ENCODE results near the gene RIPK3. TPM values are rescaled to one million over a fixed set of nuclear protein-coding genes. Genes with fewer than 3 reads are reported as not detected.

Gene RIPK3
- total RNA-seq, 1 donor from 2014 or later = 3.5 TPM

DNA sequence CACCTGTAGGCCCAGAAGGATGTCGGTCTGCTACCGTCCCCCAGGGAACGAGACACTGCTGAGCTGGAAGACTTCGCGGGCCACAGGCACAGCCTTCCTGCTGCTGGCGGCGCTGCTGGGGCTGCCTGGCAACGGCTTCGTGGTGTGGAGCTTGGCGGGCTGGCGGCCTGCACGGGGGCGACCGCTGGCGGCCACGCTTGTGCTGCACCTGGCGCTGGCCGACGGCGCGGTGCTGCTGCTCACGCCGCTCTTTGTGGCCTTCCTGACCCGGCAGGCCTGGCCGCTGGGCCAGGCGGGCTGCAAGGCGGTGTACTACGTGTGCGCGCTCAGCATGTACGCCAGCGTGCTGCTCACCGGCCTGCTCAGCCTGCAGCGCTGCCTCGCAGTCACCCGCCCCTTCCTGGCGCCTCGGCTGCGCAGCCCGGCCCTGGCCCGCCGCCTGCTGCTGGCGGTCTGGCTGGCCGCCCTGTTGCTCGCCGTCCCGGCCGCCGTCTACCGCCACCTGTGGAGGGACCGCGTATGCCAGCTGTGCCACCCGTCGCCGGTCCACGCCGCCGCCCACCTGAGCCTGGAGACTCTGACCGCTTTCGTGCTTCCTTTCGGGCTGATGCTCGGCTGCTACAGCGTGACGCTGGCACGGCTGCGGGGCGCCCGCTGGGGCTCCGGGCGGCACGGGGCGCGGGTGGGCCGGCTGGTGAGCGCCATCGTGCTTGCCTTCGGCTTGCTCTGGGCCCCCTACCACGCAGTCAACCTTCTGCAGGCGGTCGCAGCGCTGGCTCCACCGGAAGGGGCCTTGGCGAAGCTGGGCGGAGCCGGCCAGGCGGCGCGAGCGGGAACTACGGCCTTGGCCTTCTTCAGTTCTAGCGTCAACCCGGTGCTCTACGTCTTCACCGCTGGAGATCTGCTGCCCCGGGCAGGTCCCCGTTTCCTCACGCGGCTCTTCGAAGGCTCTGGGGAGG lies 28.9 kb downstream of the RIPK3 start, which contains the start of gene LTB4R:
TSS of gene LTB4R (plus strand) at position 857 of the 959 bp plus-strand sequence. CDS start 4,150 bp downstream, outside the sequence.
- intact Hi-C loops (cut with DNase I) = no loop called here
- DNase-seq (ENCODE audit: low spot score) = peak; percentile 92

DNA sequence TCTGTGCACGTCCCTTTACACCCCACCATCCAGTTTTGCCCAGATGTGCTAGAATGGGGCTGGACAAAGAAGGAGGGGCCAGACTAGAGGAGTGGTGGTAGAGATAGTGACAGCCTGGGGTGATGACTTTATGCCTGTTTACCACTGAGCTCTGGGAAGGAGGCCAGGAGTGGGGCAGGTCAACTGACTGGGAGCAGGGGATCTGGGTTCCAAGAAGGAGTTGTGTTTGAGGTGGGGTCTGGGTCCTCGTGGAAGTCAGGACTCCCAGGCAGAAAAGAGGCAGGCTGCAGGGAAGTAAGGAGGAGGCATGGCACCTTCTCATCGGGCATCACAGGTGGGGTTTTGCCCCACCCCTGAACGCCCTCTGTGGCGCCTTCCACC lies 29.5 kb downstream of the RIPK3 start:
- intact Hi-C loops (cut with DNase I) = no loop called here
- DNase-seq (ENCODE audit: low spot score) = no peak

DNA sequence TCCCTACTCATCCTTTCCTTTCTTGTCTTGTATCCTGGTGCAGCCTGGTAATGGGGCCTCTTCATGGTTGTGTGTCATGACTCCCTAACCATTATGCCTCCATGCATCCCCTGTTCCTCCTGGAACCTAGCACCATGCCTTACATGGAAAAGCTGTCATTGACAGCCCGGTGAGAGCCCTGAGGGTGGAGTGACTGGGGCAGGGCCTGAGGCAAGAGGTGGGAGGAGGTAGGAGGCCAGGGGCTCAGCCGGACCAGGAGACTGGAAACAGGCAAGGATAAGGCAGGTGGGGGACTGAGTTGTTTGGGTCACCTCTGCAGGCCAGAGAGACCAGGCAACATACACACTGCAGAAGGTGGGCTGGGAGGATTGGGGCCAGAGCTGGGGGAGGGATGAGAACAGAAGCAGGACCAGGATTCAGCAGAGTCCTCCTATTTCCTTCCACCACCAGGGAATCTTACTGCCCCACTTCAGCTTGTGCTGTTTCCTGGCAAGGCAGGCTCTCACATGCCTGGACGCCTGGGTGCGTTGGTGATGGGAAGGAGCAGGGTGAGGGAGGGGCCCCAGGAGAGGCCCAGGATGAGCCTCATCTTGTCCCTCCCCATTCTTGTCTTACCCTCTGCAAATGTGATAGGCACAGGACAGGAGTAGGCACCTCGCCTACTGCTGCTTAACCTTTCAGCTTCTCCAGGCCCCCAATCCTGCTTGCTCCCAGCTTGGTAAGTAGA lies 30.1 kb downstream of the RIPK3 start, which contains the start of gene LTB4R2:
TSS of gene LTB4R2 (plus strand) at position 603 of the 727 bp plus-strand sequence. CDS start 525 bp downstream, outside the sequence.
- intact Hi-C loops (cut with DNase I) = no loop called here
- no peak for DNase-seq (ENCODE audit: low spot score)

DNA sequence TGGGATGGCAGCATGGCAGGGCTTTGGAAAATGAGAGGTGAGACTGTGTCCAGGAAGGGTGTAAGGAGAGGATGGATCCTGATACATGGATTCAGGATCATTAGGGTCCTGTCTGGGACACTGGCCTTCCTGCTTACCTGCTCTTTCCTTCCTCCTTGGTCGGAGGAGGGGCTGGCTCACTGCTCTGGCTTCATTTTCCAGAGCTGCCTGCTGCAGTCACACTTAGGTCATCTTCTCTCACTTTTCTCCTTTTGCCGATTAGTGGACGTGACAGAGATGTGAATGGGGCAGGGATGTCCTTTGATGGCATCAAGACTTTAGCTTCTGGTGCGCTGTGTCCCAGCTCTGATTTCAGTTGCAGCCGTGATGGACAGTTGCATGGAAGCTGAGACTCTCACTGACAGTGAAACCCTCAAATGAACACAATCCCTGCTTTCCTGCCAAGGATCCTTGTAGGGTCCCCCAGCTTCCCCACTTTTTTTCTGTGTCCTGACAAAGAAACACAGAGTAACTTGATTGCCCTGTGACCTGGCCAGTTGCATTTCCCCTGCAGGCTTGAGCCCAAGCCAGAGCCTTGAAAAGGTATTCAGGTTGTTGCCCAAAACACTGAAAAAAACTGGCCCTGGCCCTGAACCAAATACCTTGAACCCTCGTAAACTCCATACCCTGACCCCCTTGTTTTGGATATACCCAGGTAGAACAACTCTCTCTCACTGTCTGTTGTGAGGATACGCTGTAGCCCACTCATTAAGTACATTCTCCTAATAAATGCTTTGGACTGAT lies 31.3 kb downstream of the RIPK3 start:
- intact Hi-C loops (cut with DNase I) = no loop called here
- no peak for DNase-seq (ENCODE audit: low spot score)

DNA sequence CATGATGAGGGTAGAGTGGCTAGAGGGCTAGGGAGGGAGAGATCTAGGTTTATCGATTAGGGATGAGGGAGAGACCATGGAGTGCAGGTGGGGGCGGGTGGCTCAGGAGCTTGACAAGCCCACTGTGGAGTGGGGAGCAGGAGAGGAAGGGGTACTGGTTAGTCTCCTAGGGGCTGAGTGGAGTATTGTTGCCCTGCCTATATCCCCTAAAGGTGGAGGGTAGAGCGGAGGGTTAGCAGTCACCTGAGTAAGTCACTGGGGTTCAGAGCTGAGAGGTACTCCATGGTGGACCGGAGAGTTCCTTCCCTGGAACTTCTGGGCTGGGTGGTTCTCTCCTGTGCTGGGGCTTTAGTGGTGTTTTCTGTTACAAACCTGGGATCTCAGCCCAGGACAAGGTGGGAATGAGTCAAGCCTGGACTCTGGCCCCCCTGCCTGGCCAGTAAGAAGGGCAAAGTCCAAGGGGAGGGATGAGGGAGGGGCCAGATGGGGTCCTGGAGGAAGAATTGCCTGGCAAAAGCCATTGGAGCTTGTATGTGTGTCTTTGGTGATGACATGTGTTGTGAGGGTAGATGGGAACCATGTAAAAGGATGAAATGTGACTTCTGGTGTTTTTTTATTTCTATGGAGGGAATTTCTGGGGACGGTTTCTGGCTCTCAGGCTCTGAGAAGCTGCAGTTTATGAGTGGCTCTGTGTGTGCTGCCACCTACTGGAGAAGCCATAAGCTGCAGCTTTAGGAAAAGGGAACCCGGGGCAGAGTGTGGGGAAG lies 32.0 kb downstream of the RIPK3 start, which contains the start of gene CIDEB:
TSS of gene CIDEB (minus strand) at position 403 of the 767 bp plus-strand sequence. CDS start at position 284, 119 bp downstream.
- DNase-seq (ENCODE audit: low spot score) = peak; percentile 82
- intact Hi-C loops (cut with DNase I) = no loop called here

DNA sequence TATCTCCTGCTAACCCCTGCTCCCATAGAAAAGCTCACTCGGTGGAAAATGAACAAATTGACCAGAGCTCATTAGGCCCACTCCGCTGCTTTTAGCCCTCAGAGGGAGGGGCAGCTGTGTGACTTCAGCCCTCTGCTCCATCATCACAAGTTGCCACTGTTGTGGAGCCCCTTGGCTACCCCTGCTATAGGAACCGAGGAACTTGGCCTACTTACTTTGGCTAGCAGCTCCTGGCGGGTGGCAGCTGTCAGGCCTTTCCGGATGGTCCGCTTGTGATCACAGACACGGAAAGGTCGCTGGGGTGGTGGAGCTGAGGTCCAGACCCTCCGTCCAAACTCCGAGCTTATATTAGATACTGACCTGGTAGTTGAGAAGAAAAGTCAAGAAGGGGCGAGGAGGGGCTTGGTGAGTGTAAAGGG lies 32.6 kb downstream of the RIPK3 start:
- no peak for DNase-seq (ENCODE audit: low spot score)
- intact Hi-C loops (cut with DNase I) = no loop called here

DNA sequence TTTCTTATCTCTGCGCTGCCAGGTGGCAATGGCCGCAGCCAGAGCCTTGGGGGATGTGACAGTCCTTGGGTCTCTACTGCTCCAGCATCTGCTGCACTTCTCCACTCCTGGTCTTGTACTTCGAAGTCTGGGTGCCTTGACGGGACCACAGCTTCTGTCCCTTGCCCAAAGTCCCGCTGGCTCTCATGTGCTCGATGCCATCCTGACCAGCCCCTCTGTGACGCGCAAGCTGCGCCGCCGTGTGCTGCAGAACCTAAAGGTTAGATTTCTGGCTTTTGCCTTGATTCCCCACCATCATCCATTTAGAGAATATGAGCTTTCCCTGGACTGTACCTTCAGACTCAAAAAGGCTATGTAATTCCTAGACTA lies 35.8 kb downstream of the RIPK3 start:
- no peak for DNase-seq (ENCODE audit: low spot score)
- intact Hi-C loops (cut with DNase I) = no loop called here

DNA sequence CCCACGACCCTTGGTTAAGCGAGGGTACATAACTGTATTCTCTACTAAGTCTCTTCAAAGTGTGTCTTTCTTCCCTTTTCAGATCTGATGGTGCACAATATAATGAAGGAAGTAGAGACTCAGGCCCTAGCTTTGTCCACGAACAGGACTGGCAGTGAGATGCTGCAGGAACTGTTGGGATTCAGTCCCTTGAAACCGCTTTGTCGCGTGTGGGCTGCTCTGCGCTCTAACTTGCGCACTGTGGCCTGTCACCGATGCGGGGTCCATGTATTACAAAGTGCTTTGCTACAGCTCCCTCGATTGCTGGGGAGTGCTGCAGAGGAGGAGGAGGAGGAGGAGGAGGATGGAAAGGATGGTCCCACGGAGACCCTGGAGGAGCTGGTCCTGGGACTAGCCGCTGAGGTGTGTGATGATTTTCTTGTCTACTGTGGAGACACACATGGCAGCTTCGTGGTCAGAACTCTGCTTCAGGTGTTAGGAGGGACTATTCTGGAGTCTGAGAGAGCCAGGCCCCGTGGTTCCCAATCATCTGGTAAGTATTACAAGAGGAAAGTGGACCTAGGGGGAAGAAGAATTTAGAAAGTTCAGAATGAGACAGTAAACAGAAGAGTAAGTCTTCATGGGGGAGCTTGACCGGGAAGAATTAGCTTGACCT lies 39.3 kb downstream of the RIPK3 start:
- intact Hi-C loops (cut with DNase I) = no loop called here
- no peak for DNase-seq (ENCODE audit: low spot score)

DNA sequence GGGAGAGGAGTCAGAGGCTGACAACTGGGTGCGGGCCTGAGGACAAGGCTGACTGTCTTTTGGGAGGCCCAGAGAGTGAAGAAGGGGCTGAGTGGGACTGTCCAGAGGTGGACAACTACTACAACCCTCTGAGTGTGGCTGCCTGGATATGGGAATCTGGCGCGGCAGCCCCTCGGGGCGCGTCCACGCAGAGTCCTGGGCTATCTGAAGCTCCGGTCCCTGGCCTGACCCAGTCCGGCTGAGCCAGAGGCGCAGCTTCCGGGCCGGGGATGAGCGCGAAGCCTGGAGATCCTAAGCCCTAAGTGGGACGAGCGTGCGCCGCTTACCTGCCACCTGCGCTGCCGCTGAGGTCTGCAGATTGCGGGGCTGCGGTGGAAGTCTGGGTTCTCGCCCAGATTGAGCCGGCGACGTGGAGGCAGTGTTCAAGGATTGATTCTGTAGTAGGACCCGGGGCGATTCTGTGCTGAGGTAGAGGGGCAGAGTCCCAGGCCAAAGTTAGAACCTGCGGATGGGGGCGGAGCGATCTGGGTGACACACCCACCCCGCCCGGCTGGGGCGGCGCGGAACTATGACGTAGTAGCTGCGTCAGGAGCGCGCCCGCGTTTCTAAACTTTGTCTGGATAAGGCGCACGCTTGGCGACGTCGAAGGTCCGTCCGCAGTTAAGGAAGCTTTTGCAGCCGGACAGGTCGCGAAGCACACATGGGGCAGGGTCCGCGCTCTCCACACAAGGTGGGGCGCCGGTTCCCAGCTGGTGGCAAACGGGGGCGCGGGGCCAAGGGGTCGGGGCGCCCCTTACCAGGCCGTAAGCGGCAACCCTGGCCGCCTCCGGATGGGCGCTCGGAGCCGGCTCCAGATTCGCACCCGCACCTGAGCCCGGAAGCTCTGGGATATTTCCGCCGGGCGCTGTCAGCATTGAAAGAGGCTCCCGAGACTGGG lies 40.3 kb downstream of the RIPK3 start, which contains the start of the genes DHRS1 and NOP9:
TSS of gene DHRS1 (minus strand) at position 526 of the 937 bp plus-strand sequence. CDS start 674 bp downstream, outside the sequence.
TSS of gene NOP9 (plus strand) at position 596 of the 937 bp plus-strand sequence. CDS start at position 701, 105 bp downstream.
- intact Hi-C loops (cut with DNase I) = loop anchor here (1.0 kb wide), 1 partner anchor 57 kb away; the partner anchor contains the start of gene TINF2
- peak; percentile 97 for DNase-seq (ENCODE audit: low spot score)

DNA sequence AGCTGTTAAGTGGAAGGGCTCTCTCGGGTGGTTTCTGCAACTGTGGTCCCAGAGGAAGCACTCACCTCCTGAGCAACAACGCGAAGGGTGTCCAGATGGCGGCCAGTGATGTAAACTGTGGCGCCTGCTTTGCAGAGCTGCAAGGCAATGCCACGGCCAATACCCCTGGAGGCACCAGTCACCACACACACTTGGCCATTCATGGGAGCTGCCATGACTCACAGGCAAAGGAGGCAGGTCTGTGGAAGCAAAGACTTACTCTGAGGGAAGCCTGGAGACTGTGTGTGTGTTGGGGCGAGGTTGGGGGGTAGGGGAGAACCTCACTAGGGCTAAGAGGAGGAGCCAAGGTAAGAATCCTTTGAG lies 40.9 kb downstream of the RIPK3 start:
- intact Hi-C loops (cut with DNase I) = loop anchor here (1.0 kb wide), 1 partner anchor 57 kb away; the partner anchor contains the start of gene TINF2
- no peak for DNase-seq (ENCODE audit: low spot score)

DNA sequence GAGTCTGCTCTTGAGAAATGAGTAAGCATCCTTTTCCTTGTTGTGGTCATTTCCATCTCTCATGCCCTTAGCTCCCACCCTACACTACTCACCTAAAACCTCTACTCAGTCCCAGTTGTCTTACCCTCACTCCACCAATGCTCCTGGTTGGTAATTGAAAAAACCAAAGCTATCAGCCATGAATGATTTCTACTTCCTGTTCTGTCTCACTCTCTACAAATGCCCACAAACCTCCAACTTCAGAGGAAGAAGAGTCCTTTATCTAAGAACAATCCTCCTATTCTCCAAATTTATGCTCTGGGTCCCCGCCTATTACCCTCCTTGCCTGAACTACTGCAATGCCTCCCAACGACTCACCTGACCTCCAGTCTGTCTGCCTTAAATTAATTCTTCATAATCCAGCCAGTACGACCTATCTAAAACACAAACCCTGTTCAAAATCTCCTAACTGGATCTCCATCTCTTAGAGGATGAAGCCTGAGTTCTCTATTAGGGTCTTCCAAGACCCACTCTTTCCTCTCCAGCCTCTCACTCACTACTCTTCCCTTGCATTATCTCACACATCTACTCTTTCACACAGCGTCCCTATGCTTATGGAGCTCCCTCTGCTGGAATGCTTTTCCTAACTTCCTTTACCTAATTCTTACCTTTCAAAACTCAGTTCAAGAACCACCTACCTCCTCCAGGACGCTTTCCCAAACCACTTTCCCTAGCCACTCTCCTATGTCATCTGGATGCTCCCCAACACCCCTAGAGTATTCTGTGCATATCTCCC lies 42.4 kb downstream of the RIPK3 start:
- no peak for DNase-seq (ENCODE audit: low spot score)
- intact Hi-C loops (cut with DNase I) = loop anchor here (2.0 kb wide), 1 partner anchor 239 kb away; no protein-coding TSS in a partner anchor

DNA sequence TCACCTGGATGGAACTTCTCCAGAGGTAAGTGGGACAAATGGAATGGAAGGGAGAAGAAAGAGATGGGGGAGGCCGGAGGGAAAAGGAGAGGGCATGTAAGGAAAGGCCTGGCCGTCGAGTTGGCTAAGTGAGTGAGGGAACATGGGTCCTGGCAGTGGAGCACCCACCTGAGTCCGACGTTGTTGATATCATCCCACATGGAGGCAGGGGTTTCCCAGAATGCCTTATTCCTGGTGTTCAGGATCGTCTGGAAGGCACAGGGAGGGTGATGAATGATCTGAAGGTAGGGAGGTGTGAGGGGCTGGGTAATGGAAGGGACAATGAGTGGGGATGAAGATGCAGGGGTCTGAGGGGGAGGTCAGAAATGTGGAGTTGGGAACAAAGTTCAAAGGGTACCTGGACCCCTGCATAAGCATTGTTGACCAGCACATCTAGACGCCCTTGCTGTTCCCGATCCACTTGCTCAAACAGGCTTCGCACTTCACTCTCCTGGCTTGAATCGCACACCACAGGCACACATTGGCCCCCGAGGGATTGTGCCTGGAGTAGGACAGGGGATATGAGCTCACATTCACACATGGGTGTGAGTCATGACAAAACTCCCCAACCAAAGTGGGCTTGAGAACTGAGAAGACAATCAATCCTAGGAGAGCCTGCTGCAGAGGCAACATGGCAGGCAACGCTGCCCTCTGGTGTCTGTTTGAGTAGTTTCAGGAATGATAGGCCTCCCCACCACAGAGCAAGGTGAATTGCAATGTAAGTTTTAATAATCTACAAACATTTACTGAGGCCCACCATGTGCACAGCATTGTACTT lies 43.2 kb downstream of the RIPK3 start:
- intact Hi-C loops (cut with DNase I) = loop anchor here (2.0 kb wide), 1 partner anchor 238 kb away; no protein-coding TSS in a partner anchor
- peak; percentile 84 for DNase-seq (ENCODE audit: low spot score)

DNA sequence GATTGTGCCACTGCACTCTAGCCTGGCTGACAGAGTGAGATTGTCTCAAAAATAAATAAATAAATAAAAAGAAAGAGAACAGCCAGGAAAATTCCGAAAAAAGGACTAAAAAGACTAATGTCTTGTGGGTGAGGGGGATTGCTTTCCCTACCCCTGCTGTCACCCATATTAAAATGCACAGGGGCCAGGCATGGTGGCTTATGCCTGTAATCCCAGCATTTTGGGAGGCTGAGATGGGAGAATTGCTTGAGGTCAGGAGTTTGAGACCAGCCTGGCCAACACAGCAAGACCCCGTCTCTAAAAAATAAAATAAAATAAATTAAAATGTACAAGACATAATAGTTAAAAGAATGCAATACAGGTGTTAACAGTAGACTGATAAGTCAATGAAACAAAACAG lies 46.3 kb downstream of the RIPK3 start:
- no peak for DNase-seq (ENCODE audit: low spot score)
- intact Hi-C loops (cut with DNase I) = no loop called here

DNA sequence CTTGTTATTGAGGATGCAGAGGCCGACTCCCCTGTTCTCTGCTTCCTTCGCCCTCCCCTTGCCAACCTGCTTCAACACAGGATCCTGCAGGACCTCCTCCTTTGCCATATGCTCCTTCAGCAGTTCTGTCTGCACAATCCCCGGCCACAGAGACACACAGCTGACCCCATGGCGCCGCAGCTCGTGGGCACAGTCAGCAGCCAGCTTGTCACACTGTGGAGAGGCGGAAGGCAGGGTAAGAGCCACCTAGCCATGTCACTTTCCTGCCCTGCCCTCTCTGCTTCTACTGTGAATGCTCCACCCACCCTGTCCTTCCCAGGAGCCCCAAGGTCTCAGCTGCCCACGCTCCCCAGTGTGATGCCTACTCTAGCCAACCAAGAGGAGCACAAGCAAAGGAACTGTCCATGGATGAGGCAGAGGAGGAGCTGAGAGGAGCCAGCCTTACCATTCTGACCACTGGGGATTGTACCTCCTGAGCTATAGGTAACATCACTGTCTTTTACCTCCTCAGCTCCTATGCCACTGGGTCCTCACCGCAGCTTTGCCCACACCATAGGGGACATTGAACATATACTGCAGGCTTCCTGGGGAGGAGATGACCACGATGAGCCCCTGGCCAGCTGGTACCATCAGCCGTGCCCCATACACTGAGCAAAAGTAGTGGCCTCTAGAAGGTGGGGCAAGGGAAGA lies 47.5 kb downstream of the RIPK3 start:
- intact Hi-C loops (cut with DNase I) = no loop called here
- no peak for DNase-seq (ENCODE audit: low spot score)
